OCI-LY7 (cell line): ENCODE measurements around the gene FXR1. TPM values are rescaled to one million over a fixed set of nuclear protein-coding genes. Genes with fewer than 3 reads are reported as not detected.

Experiments
- BruUV-seq: library from RNA; stranded (reverse); fragments of 400-500 nt; replicated peaks from 2 replicates; lab custom pipeline; 2021; lab: Mats Ljungman, UMichigan
- CTCF ChIA-PET: fragments of 300-600 bp; sonication (Branson Sonifier 250); formaldehyde crosslinking; loops from one replicate; lab custom pipeline; 2022; ENCODE audit warnings: antibody characterized with exemption; ENCODE audit not compliant: unreplicated experiment; lab: Charles Lee
- POLR2A ChIA-PET: fragments of 300-600 bp; sonication (Branson Sonifier 250); formaldehyde crosslinking; loops from one replicate; lab custom pipeline; 2022; ENCODE audit warnings: antibody characterized with exemption; lab: Charles Lee
- DNase-seq: peaks from one replicate; pipeline ENCODE4 v3.0.0-alpha.2; 2015; ENCODE audit warnings: low spot score
- H2AFZ ChIP-seq: fragments of 200-600 bp; sonication (generic), shearing (Covaris generic); 2 replicates; pipeline ENCODE4 v1.6.1; 2014; ENCODE audit warnings: mild to moderate bottlenecking, antibody characterized with exemption, low read length, moderate library complexity
- H3K27ac ChIP-seq: fragments of 200-600 bp; sonication (generic); 2 replicates; pipeline ENCODE4 v1.5.1; 2014; ENCODE audit warnings: mixed run types, low read depth, mild to moderate bottlenecking, moderate library complexity, low read length, inconsistent platforms; ENCODE audit not compliant: poor library complexity, severe bottlenecking
- H3K36me3 ChIP-seq: fragments of 200-600 bp; sonication (generic); 2 replicates; pipeline ENCODE4 v1.6.1; 2014; ENCODE audit warnings: mild to moderate bottlenecking, antibody characterized with exemption, low read length, moderate library complexity, mixed read lengths; ENCODE audit not compliant: insufficient read depth
- H3K4me1 ChIP-seq: fragments of 200-600 bp; sonication (generic); 2 replicates; pipeline ENCODE4 v1.5.1; 2014; ENCODE audit warnings: mild to moderate bottlenecking, low read length; ENCODE audit not compliant: insufficient read depth, poor library complexity, severe bottlenecking
- H3K4me2 ChIP-seq: fragments of 200-600 bp; sonication (generic); 2 replicates; pipeline ENCODE4 v1.6.1; 2014; ENCODE audit warnings: mild to moderate bottlenecking, low read length
- H3K4me3 ChIP-seq: fragments of 200-600 bp; sonication (generic); 2 replicates; pipeline ENCODE4 v1.5.1; 2014; ENCODE audit warnings: mild to moderate bottlenecking, low read depth, low read length; ENCODE audit not compliant: poor library complexity, severe bottlenecking
- H3K79me2 ChIP-seq: fragments of 200-600 bp; sonication (generic); 2 replicates; pipeline ENCODE4 v1.6.1; 2016; ENCODE audit warnings: low read depth, mild to moderate bottlenecking, low read length, moderate library complexity, mixed read lengths; ENCODE audit not compliant: insufficient read depth
- H3K9me2 ChIP-seq: fragments of 200-600 bp; sonication (generic); 2 replicates; pipeline ENCODE4 v1.6.1; 2016; ENCODE audit warnings: mild to moderate bottlenecking, low read length, mixed read lengths; ENCODE audit not compliant: insufficient read depth
- H3K9me3 ChIP-seq: fragments of 200-600 bp; sonication (generic); 2 replicates; pipeline ENCODE4 v1.6.1; 2014; ENCODE audit warnings: mild to moderate bottlenecking, mixed run types, low read length, mixed read lengths
- H4K20me1 ChIP-seq: fragments of 200-600 bp; sonication (generic); 2 replicates; pipeline ENCODE4 v1.6.1; 2014; ENCODE audit warnings: mild to moderate bottlenecking, antibody characterized with exemption, low read length, moderate library complexity, mixed read lengths; ENCODE audit not compliant: insufficient read depth
- CTCF ChIP-seq: fragments of 200-600 bp; sonication (generic); conservative IDR thresholded peaks from 2 replicates; pipeline ENCODE4 v1.5.1; 2014; ENCODE audit warnings: mild to moderate bottlenecking, antibody characterized with exemption, low read length, moderate library complexity, mixed read lengths
- EZH2phosphoT487 ChIP-seq: fragments of 200-600 bp; sonication (generic); IDR thresholded peaks from 2 replicates; pipeline ENCODE4 v1.6.1; 2018; ENCODE audit warnings: low read depth, borderline replicate concordance, mild to moderate bottlenecking, mixed run types, antibody characterized with exemption, low read length, moderate library complexity, mixed read lengths
- intact Hi-C: fragments of 100-400 bp; cut with micrococcal nuclease; formaldehyde crosslinking; loops from one replicate; pipeline ENCODE4 v1.10.0; 2022; ENCODE audit not compliant: unreplicated experiment
- total RNA-seq, 2 experiments: library from RNA; depleted of rRNA in 1 of 2; stranded (reverse); fragments of >200 nt in 1 of 2; shearing (Covaris generic) in 1 of 2; gene quantifications; 2 replicates each; pipeline ENCODE4 v1.2.3, GENCODE V29; 2014 to 2022

FXR1 gene
- total RNA-seq, 2 experiments from 2014 or later: 90.6 to 161 TPM

GRCh38 chr3:181030948-181031347, 118.5 kb downstream of the FXR1 start:
- H4K20me1 ChIP-seq: no peaks in the 10 kb centered on the region
- no peak overlapping the region for H3K4me2 ChIP-seq
- ChIA-PET POLR2A (no interaction called here), CTCF (no interaction called here)
- no peaks in the 10 kb centered on the region for H3K4me1 ChIP-seq
- BruUV-seq: no TSS peak
- TF ChIP-seq EZH2phosphoT487: no peak
- no peak for TF ChIP-seq CTCF
- no peaks in the 10 kb centered on the region for H3K9me3 ChIP-seq
- no peak for DNase-seq
- no peaks in the 10 kb centered on the region for H3K79me2 ChIP-seq
- no peaks in the 10 kb centered on the region for H3K36me3 ChIP-seq
- intact Hi-C loops: no loop called here
- no peaks in the 10 kb centered on the region for H3K9me2 ChIP-seq
- H3K4me3 ChIP-seq: no peak overlapping the region
- no peak overlapping the region for H2AFZ ChIP-seq
- H3K27ac ChIP-seq: no peak overlapping the region

Other genes with a start within 250 kb of the FXR1 start
- 0.03 TPM in 1 of 2 replicates, not detected in the other for gene CCDC39, start 233.2 kb upstream of the FXR1 start, total RNA-seq (2014; rRNA removed; shearing (Covaris generic))
- gene CCDC39, start 233.2 kb upstream of the FXR1 start, total RNA-seq (2022): not detected in 2 replicates
- 29.8 and 58.6 TPM in 2 replicates for gene DNAJC19, start 77.1 kb downstream of the FXR1 start, total RNA-seq (2014; rRNA removed; shearing (Covaris generic))
- 59.7 and 64.3 TPM in 2 replicates for gene DNAJC19, start 77.1 kb downstream of the FXR1 start, total RNA-seq (2022)